HG03135 (cell line): ENCODE results near the gene SPDYC.
"Not testable (repeated sequence)": the region's sequence is repeated elsewhere in the genome, so short reads cannot be mapped to it uniquely, and the experiment has no call there.

Experiments
- ATAC-seq: cut with Tn5 transposase; IDR thresholded peaks from one replicate; pipeline ENCODE4 v1.9.1; 2021; ENCODE audit warnings: mild to moderate bottlenecking, moderate library complexity; ENCODE audit not compliant: unreplicated experiment

Gene SPDYC

GRCh38 chr11:65134240-65134951 lies 35.6 kb upstream of the SPDYC start, which contains the start of gene SYVN1:
SYVN1 (minus strand) TSS chr11:65134519; CDS start chr11:65133601, 918 bp downstream.
- peak; percentile 58 for ATAC-seq

GRCh38 chr11:65134952-65135632 lies 34.9 kb upstream of the SPDYC start:
- ATAC-seq: peak; percentile 65

- ATAC-seq: no peak
Observed at GRCh38 chr11:65135633-65136145, 34.3 kb upstream of the SPDYC start.

- no peak for ATAC-seq
Observed at GRCh38 chr11:65136515-65137096, 33.4 kb upstream of the SPDYC start.

GRCh38 chr11:65141896-65142494 lies 28.0 kb upstream of the SPDYC start:
- ATAC-seq: no peak

GRCh38 chr11:65147352-65148075 lies 22.5 kb upstream of the SPDYC start:
- ATAC-seq: no peak

- no peak for ATAC-seq
Observed at GRCh38 chr11:65148657-65149056, 21.4 kb upstream of the SPDYC start.

- not testable (repeated sequence) for ATAC-seq
Observed at GRCh38 chr11:65150131-65150508, 19.9 kb upstream of the SPDYC start.

- ATAC-seq: no peak
Observed at GRCh38 chr11:65150509-65151299, 19.3 kb upstream of the SPDYC start.

GRCh38 chr11:65151331-65151899 lies 18.6 kb upstream of the SPDYC start:
- ATAC-seq: no peak

- ATAC-seq: no peak
Observed at GRCh38 chr11:65152122-65152521, 17.9 kb upstream of the SPDYC start.

- no peak for ATAC-seq
Observed at GRCh38 chr11:65156256-65156655, 13.8 kb upstream of the SPDYC start.

- ATAC-seq: no peak
Observed at GRCh38 chr11:65156926-65157325, 13.1 kb upstream of the SPDYC start.

GRCh38 chr11:65157336-65157735 lies 12.7 kb upstream of the SPDYC start:
- no peak for ATAC-seq

GRCh38 chr11:65159012-65159411 lies 11.0 kb upstream of the SPDYC start:
- ATAC-seq: no peak

GRCh38 chr11:65160643-65161042 lies 9.4 kb upstream of the SPDYC start:
- no peak for ATAC-seq

GRCh38 chr11:65163684-65164083 lies 6.3 kb upstream of the SPDYC start:
- ATAC-seq: no peak

GRCh38 chr11:65165410-65166317 lies 4.4 kb upstream of the SPDYC start:
- no peak for ATAC-seq

- ATAC-seq: no peak
Observed at GRCh38 chr11:65166893-65167292, 3.1 kb upstream of the SPDYC start.
